Esophagus muscularis mucosa (tissue), 3 donors: ENCODE measurements around the gene PHACTR3.

Experiments
- CTCF ChIP-seq, 3 experiments: fragments of 200-600 bp in 2 of 3; fragments of 450-650 bp in 1 of 3; sonication (generic) in 2 of 3; IDR thresholded peaks; one replicate each; pipeline ENCODE4 v1.5.1; 2017 to 2019; ENCODE audit warnings: antibody characterized with exemption in 3 of 3, mild to moderate bottlenecking in 2 of 3, moderate library complexity in 1 of 3
- POLR2A ChIP-seq: fragments of 450-650 bp; IDR thresholded peaks from one replicate; pipeline ENCODE4 v1.6.1; 2017; ENCODE audit warnings: antibody characterized with exemption, moderate library complexity, mild to moderate bottlenecking, low read depth
- POLR2AphosphoS5 ChIP-seq, 2 donors: sonication (generic); formaldehyde crosslinking; IDR thresholded peaks; one replicate each; pipeline ENCODE4 v1.6.1; 2017; ENCODE audit warnings: antibody characterized with exemption in 2 of 2

- TF ChIP-seq CTCF (IDR thresholded peaks at IDR 0.05) (no peak), POLR2AphosphoS5 (IDR thresholded peaks at IDR 0.05) (no peak), POLR2A (no peak)
Measured at GRCh38 chr20:59650418-59650817, 46.1 kb downstream of the PHACTR3 start.
